HG02642 (cell line): ENCODE measurements around the gene ERLIN1.

Experiments
- ATAC-seq: cut with Tn5 transposase; IDR thresholded peaks from one replicate; pipeline ENCODE4 v1.9.1; 2021; ENCODE audit warnings: mild to moderate bottlenecking; ENCODE audit not compliant: unreplicated experiment, poor library complexity

ERLIN1 gene

GRCh38 chr10:100101192-100102076, 84.4 kb downstream of the ERLIN1 start:
- no peak for ATAC-seq

GRCh38 chr10:100100651-100101184, 85.1 kb downstream of the ERLIN1 start:
- no peak for ATAC-seq
